Measurements from ENCODE around the gene TOMT. TPM values are rescaled to one million over a fixed set of nuclear protein-coding genes. Genes with fewer than 3 reads are reported as not detected.
"Not testable (repeated sequence)": the region's sequence is repeated elsewhere in the genome, so short reads cannot be mapped to it uniquely, and the experiment has no call there.

Gene TOMT
- polyA plus RNA-seq, 1 donor, result not detected

- no peak for DNase-seq
Observed at GRCh38 chr11:72127923-72128322, 22.2 kb downstream of the TOMT start.

- DNase-seq, result no peak
Observed at GRCh38 chr11:72129381-72129780, 23.7 kb downstream of the TOMT start.

DNA sequence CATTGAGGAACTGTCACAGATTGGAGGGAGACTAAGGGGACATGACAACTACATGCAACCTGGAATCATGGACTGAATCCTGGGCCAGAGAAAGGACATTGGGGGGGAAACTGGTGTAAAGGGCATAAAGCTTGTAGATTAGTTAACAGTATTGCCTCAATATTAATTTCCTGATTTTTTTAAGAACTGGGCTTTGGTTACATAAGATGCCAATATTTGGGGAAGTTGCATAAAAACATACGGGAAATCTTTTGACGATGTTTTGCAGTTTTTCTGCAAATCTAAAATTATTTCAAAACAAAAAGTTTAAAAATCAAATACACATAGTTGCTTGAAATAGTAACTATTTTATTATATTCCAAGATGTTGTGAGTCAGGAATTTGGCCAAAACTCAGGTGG, 26.9 kb downstream of the TOMT start:
- no peak for DNase-seq

GRCh38 chr11:72135473-72135872, 29.7 kb downstream of the TOMT start, which contains the start of gene FOLR3:
TSS of gene FOLR3 (plus strand) at chr11:72135725. CDS start at chr11:72135953, 228 bp downstream.
- DNase-seq, result not testable (repeated sequence)

DNA sequence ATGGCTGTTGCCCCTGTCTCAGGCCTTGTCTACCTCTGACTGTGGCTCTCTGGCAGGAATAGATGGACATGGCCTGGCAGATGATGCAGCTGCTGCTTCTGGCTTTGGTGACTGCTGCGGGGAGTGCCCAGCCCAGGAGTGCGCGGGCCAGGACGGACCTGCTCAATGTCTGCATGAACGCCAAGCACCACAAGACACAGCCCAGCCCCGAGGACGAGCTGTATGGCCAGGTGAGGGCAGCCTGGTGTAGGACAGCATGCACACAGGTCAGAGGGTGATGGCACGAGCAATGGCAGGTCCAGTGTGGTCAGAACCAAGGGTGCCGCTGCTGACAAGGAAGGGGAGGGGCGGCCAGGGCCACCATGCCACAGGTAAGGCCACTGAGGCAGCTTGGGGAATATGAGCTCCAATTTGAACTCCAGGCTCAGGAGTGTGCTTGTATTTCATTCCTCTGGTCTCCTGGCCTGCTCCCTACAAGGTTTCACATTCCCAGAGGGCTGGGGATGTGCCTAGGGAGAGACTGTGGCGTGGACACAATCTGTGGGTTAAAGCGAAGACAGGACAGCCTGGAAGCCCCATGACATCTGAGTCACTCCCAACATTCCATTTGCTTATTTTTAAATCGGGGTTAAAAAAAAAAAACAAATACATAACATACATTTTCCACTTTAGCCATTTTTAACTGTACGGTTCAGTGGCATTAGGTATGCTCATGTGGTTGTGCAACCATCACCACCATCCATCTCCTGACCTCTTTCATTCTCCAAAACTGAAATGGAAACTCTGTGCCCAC, 30.4 kb downstream of the TOMT start:
- DNase-seq, result no peak

GRCh38 chr11:72136684-72137262, 31.0 kb downstream of the TOMT start:
- no peak for DNase-seq

DNA sequence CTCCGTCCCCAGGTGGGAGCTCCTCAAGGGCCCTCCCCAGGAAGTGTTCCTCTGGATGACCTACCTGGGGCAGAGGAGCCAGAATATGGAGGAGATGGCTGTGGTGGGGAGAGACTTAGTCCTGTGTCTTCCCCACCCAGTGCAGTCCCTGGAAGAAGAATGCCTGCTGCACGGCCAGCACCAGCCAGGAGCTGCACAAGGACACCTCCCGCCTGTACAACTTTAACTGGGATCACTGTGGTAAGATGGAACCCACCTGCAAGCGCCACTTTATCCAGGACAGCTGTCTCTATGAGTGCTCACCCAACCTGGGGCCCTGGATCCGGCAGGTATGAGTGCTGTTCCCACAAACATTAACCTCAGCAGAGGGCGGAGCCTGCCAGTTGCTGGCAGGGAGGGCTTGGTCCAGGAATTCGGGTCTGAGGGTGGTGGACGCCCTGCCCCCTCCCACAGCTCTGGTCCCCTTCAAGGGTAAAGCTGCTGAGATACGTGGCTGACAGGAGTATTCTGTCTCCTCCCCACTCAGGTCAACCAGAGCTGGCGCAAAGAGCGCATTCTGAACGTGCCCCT, 33.2 kb downstream of the TOMT start:
- no peak for DNase-seq

DNA sequence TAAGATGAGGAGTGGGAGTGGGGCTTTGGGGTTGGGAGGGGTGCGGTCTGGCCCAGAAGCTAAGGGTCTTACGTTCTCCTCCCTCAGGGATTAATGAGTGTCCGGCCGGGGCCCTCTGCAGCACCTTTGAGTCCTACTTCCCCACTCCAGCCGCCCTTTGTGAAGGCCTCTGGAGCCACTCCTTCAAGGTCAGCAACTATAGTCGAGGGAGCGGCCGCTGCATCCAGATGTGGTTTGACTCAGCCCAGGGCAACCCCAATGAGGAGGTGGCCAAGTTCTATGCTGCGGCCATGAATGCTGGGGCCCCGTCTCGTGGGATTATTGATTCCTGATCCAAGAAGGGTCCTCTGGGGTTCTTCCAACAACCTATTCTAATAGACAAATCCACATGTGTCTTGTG, 33.8 kb downstream of the TOMT start:
- no peak for DNase-seq

GRCh38 chr11:72140661-72141060, 34.9 kb downstream of the TOMT start:
- no peak for DNase-seq

GRCh38 chr11:72141066-72141465, 35.3 kb downstream of the TOMT start:
- no peak for DNase-seq

DNA sequence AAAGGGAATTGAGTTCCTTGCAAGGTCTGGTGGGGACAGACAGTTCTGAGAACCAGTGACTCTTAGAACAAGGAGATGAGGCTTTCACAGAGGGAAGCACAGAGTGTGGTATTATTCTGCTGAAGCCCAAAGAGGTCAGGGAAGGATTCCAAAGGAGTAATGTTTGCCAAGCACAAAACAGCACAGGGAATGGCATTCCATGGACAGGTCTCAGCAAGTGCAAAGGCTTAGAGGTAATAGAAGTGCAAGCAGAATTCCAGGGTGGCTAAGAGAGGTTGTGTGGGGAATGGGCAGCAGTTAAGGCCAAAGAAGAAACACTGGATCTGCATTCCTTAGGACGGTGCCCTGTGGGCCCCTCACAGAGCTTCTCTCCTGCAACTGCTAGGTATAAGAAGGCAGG, 36.4 kb downstream of the TOMT start:
- not testable (repeated sequence) for DNase-seq

- not testable (repeated sequence) for DNase-seq
Observed at GRCh38 chr11:72142543-72142942, 36.8 kb downstream of the TOMT start.

DNA sequence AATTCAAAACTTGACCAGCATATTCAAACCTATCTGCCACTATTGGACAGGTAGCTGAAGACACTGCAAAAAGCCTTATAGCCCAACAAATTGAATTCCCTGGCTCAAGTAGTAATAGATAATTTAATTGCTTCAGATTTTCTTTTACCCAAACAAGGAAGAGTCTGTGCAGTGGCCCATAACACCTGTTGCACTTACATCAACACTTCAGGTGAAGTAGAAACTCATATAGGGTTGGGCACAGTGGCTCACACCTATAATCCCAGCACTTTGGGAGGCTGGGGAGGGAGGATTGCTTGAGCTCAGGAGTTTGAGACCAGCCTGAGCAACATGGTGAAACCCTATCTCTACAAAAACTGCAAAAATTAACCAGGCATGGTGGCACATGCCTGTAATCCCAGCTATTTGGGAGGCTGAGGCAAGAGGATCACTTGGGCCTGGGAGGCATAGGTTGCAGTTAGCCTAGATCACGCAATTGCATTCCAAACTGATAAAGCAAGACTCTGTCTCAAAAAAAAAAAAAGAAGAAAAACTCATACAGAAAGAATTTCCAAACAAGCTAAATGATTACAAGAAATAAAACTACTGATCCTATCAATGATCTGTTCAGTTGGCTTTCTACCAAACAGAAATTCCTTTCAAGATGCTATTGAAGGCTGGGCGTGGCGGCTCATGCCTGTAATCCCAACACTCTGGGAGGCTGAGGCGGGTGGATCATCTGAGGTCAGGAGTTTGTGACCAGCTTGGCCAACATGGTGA, 39.3 kb downstream of the TOMT start:
- DNase-seq, result no peak

GRCh38 chr11:72146625-72147024, 40.9 kb downstream of the TOMT start:
- DNase-seq, result no peak

GRCh38 chr11:72150882-72151281, 45.2 kb downstream of the TOMT start:
- no peak for DNase-seq

DNA sequence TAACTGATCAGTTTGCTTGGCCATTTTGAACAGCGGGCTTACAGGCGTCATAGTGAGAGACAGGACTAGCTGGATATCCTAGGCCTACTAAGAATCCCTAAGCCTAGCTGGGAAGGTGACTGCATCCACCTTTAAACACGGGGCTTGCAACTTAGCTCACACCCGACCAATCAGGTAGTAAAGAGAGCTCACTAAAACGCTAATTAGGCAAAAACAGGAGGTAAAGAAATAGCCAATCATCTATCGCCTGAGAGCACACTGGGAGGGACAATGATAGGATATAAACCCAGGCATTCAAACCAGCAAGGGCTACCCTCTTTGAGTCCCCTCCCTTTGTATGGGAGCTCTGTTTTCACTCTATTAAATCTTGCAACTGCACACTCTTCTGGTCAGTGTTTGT, 48.1 kb downstream of the TOMT start:
- not testable (repeated sequence) for DNase-seq

- no peak for DNase-seq
Observed at GRCh38 chr11:72154816-72155215, 49.1 kb downstream of the TOMT start.

DNA sequence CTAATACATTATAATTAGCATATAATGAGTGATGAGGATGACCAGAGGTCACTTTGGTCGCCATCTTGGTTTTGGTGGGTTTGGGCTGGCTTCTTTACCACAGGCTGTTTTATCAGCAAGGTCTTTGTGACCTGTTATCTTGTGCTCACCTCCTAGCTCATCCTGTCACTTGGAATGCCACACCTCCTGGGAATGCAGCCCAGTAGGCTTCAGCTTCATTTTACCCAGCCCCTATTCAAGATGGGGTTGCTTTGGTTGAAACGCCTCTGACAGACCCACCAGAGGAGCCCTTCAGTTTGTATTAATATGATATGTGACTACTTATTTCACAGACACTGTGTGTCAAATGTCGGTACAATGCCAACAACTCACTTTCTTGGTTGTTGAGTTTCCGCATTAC, 50.0 kb downstream of the TOMT start:
- no peak for DNase-seq

GRCh38 chr11:72157131-72157530, 51.4 kb downstream of the TOMT start:
- no peak for DNase-seq

Data from hindlimb muscle (tissue), 1 donor.